Measurements from ENCODE around the gene SEPTIN5. TPM values are rescaled to one million over a fixed set of nuclear protein-coding genes. Genes with fewer than 3 reads are reported as not detected.

Gene SEPTIN5
- total and polyA plus RNA-seq, 9 of the 15 experiments (the other 6 are each of a cell fraction or from before 2014, with no cell fraction given) = 0.03 to 195 (median 119) TPM

- WGBS (ENCODE audit: insufficient coverage, low coverage, missing lambda C conversion rate) = 4% methylated on average over 9 of the region's 9 CpGs
- Histone ChIP-seq H3K79me2 (ENCODE audit: control insufficient read depth, insufficient read depth, low read length) (no peaks in the 10 kb centered on the region), H3K4me3 (no peak overlapping the region), H4K20me1 (replicated peaks; ENCODE audit: control insufficient read depth, insufficient read depth, low read length) (peaks cover 27% of the 10 kb centered on the region; the same call in 1 of the 2 replicates), H3K27me3 (ENCODE audit: control insufficient read depth in 2 of 2, insufficient read depth in 2 of 2, low read length in 2 of 2) (peaks cover 50 to 67% of the 10 kb centered on the region in 2 experiments), H2AFZ (ENCODE audit: low read depth, low read length) (no peak overlapping the region; the same call in 1 of the 2 replicates), H3K36me3 (ENCODE audit: control insufficient read depth, insufficient read depth, low read length) (no peaks in the 10 kb centered on the region), H3K9ac (ENCODE audit: insufficient read depth in 1 of 2, low read depth in 2 of 2, low read length in 2 of 2) (peak overlapping the region in 1 of 2 experiments; percentile 39; a peak in 1 of 4 replicates), H3K4me1 (replicated peaks in 1 of 2; ENCODE audit: control insufficient read depth in 2 of 2, insufficient read depth in 2 of 2, low read length in 2 of 2) (peaks cover 0 to 23% of the 10 kb centered on the region in 2 experiments; a peak in 3 of 5 replicates), H3K9me1 (ENCODE audit: control insufficient read depth, insufficient read depth, low read length) (peaks cover 9% of the 10 kb centered on the region), H3K4me2 (ENCODE audit: insufficient read depth, low read length) (no peak overlapping the region), H3K27ac (ENCODE audit: extremely low read depth, low read depth, low read length) (no peak overlapping the region), H3K9me3 (replicated peaks; ENCODE audit: control insufficient read depth, insufficient read depth, low read depth, low read length) (no peaks in the 10 kb centered on the region)
- ATAC-seq (no peak), DNase-seq (ENCODE audit: extremely low read depth in 1 of 4, low spot score in 3 of 4) (peak in 2 of 4 experiments; percentile 29 to 39), FAIRE-seq (no peak)
- no TSS peak for BruUV-seq (replicated peaks)
- intact Hi-C loops (cut with micrococcal nuclease) (no loop called here), in situ Hi-C loops (cut with MboI) (no loop called here)
- POLR2A ChIA-PET = interaction anchor here (0.5 to 3.2 kb wide), 7 partner anchors 12 to 193 kb away, joined by 3 to 17 read pairs (median 5); no protein-coding TSS in a partner anchor
- CTCF ChIA-PET (ENCODE audit: low intra/inter-chr PET ratio) = no interaction called here
- TF ChIP-seq FUS (optimal IDR thresholded peaks at IDR 0.05; ENCODE audit: low read depth, low read length) (no peak), MCM5 (IDR thresholded peaks at IDR 0.05; ENCODE audit: low read depth) (no peak), ZNF639 (CRISPR knock-in tag; conservative IDR thresholded peaks at IDR 0.05 in 1 of 2, IDR thresholded peaks at IDR 0.05 in 1 of 2) (0 out of 4 replicates have a peak, but pooled peaks of 1 of the 2 experiments have one; percentile 58), CREB3 (tag; conservative IDR thresholded peaks at IDR 0.05; ENCODE audit: low read depth) (no peak), ZBTB40 (IDR thresholded peaks at IDR 0.05) (no peak), ZBTB40 (CRISPR knock-in tag; IDR thresholded peaks at IDR 0.05) (peak; percentile 59; the same call in 1 of the 2 replicates), KAT2B (IDR thresholded peaks at IDR 0.05; ENCODE audit: low read depth, low read length) (no peak), NR2C1 (IDR thresholded peaks at IDR 0.05) (no peak), NR2C1 (tag; IDR thresholded peaks at IDR 0.05) (no peak)
These were observed 10.4 kb upstream of the SEPTIN5 start for GRCh38 chr22:19703869-19704268.
